HCT116 (cell line): ENCODE data around the gene KIR2DL3. TPM values are rescaled to one million over a fixed set of nuclear protein-coding genes. Genes with fewer than 3 reads are reported as not detected.

Source experiments
- ATAC-seq: fragments of 200-7000 bp; cut with Tn5 transposase; 2 replicates; pipeline ENCODE4 v1.9.1; 2020; ENCODE audit warnings: mild to moderate bottlenecking, moderate library complexity
- BruUV-seq: library from RNA; stranded (reverse); fragments of 400-500 nt; replicated peaks from 2 replicates; lab custom pipeline; 2021; lab: Mats Ljungman, UMichigan
- CTCF ChIA-PET: fragments of 300-600 bp; sonication (Branson Sonifier 250); formaldehyde crosslinking; loops from one replicate; lab custom pipeline; 2021; ENCODE audit warnings: antibody characterized with exemption; lab: Charles Lee
- POLR2A ChIA-PET: fragments of 300-600, 350-600 bp; sonication (Branson Sonifier 250); formaldehyde crosslinking; loops from one replicate; lab custom pipeline; 2021; ENCODE audit warnings: antibody characterized with exemption; lab: Charles Lee
- RAD21 ChIA-PET, 2 experiments: fragments of 300-600 bp; sonication (Branson Sonifier 250); formaldehyde crosslinking; loops; one replicate each; lab custom pipeline; 2023; ENCODE audit warnings: low total read pairs in 2 of 2; ENCODE audit not compliant: uncharacterized antibody in 2 of 2, unreplicated experiment in 2 of 2, low non-redundant PET in 1 of 2; lab: Charles Lee
- DNase-seq: peaks from one replicate; pipeline ENCODE4 v3.0.0-alpha.2; 2010; ENCODE audit warnings: low read depth, low spot score
- H2AFZ ChIP-seq: fragments of 200-600 bp; shearing (Covaris generic), sonication (generic); 2 replicates; pipeline ENCODE4 v1.6.1; 2017; ENCODE audit warnings: low read depth, mixed run types, mixed read lengths, antibody characterized with exemption, low read length; ENCODE audit not compliant: poor library complexity, severe bottlenecking
- H3K27ac ChIP-seq: 2 replicates; pipeline ENCODE4 v1.5.1; 2012; ENCODE audit warnings: low read depth, low read length
- H3K27me3 ChIP-seq: fragments of 200-600 bp; sonication (generic); 2 replicates; pipeline ENCODE4 v1.6.1; 2016; ENCODE audit warnings: mixed run types, low read length, mixed read lengths; ENCODE audit not compliant: insufficient read depth
- H3K36me3 ChIP-seq, 2 experiments: fragments of 200-500 bp in 1 of 2; fragments of 200-600 bp in 1 of 2; sonication (Bioruptor generic) in 1 of 2; sonication (generic) in 1 of 2; 2 replicates each; pipeline versions ENCODE4 v1.5.1 to v1.6.1; 2014 to 2016; ENCODE audit warnings: low read length in 2 of 2, inconsistent platforms in 1 of 2, mixed read lengths in 1 of 2, mixed run types in 1 of 2; ENCODE audit not compliant: insufficient read depth in 2 of 2, control insufficient read depth in 1 of 2
- H3K4me1 ChIP-seq, 2 experiments: fragments of 200-600 bp in 1 of 2; sonication (generic) in 1 of 2; 2 replicates each; pipeline versions ENCODE4 v1.5.1 to v1.6.1; 2012 to 2017; ENCODE audit warnings: low read length in 2 of 2, inconsistent platforms in 1 of 2, mild to moderate bottlenecking in 1 of 2, mixed read lengths in 1 of 2, mixed run types in 1 of 2, moderate library complexity in 1 of 2; ENCODE audit not compliant: insufficient read depth in 2 of 2, control insufficient read depth in 1 of 2
- H3K4me2 ChIP-seq: fragments of 200-600 bp; sonication (generic); 2 replicates; pipeline ENCODE4 v1.6.1; 2017; ENCODE audit warnings: mixed run types, low read length, mixed read lengths
- H3K4me3 ChIP-seq, 2 experiments: fragments of 200-600 bp in 1 of 2; sonication (generic) in 1 of 2; replicated peaks in 1 of 2; 2 replicates each; pipeline ENCODE4 v1.5.1; 2011 to 2016; ENCODE audit warnings: low read length in 2 of 2, control low read depth in 1 of 2, low read depth in 1 of 2, mild to moderate bottlenecking in 1 of 2, mixed read lengths in 1 of 2, mixed run types in 1 of 2
- H3K79me2 ChIP-seq: fragments of 200-600 bp; sonication (generic); 2 replicates; pipeline ENCODE4 v1.6.1; 2017; ENCODE audit warnings: mild to moderate bottlenecking, mixed run types, low read length, moderate library complexity, mixed read lengths; ENCODE audit not compliant: insufficient read depth
- H3K9ac ChIP-seq: fragments of 200-600 bp; sonication (generic); 2 replicates; pipeline ENCODE4 v1.6.1; 2016; ENCODE audit warnings: low read length, mixed read lengths
- H3K9me2 ChIP-seq: fragments of 200-600 bp; sonication (generic), shearing (Covaris generic); 2 replicates; pipeline ENCODE4 v1.6.1; 2017; ENCODE audit warnings: mixed run types, mild to moderate bottlenecking, moderate library complexity; ENCODE audit not compliant: insufficient read depth
- H3K9me3 ChIP-seq, 2 experiments: fragments of 200-500 bp in 1 of 2; fragments of 200-600 bp in 1 of 2; sonication (Bioruptor generic) in 1 of 2; sonication (generic) in 1 of 2; 2 replicates each; pipeline ENCODE4 v1.6.1; 2014 to 2017; ENCODE audit warnings: low read length in 2 of 2, mixed read lengths in 2 of 2, inconsistent platforms in 1 of 2, low read depth in 1 of 2, mild to moderate bottlenecking in 1 of 2, mixed run types in 1 of 2, moderate library complexity in 1 of 2; ENCODE audit not compliant: control insufficient read depth in 1 of 2, insufficient read depth in 1 of 2
- H4K20me1 ChIP-seq: fragments of 200-600 bp; sonication (generic), shearing (Covaris generic); 2 replicates; pipeline ENCODE4 v1.6.1; 2017; ENCODE audit warnings: mixed run types, mild to moderate bottlenecking, moderate library complexity; ENCODE audit not compliant: insufficient read depth
- CBX3 ChIP-seq: IDR thresholded peaks from 2 replicates; pipeline ENCODE4 v1.6.1; 2012; ENCODE audit warnings: low read depth
- SP1 ChIP-seq: IDR thresholded peaks from 2 replicates; pipeline ENCODE4 v1.6.1; 2012; ENCODE audit warnings: low read depth
- YY1 ChIP-seq: IDR thresholded peaks from 2 replicates; pipeline ENCODE4 v1.6.1; 2011; ENCODE audit warnings: low read length, low read depth, moderate library complexity, mild to moderate bottlenecking; ENCODE audit not compliant: insufficient replicate concordance; ENCODE audit errors: extremely low read depth
- intact Hi-C: fragments of 100-400 bp; cut with micrococcal nuclease; formaldehyde crosslinking; loops from 2 replicates; pipeline ENCODE4 v1.10.0; 2022
- total RNA-seq: library from RNA; stranded (reverse); gene quantifications from one replicate; pipeline ENCODE4 v1.2.1, GENCODE V29; 2021; ENCODE audit not compliant: unreplicated experiment
- TF ChIP-seq, protein P1 (sequence below), 3 experiments: fragments of 200-600 bp in 1 of 3; sonication (generic) in 1 of 3; IDR thresholded peaks in 2 of 3; conservative IDR thresholded peaks in 1 of 3; 2 replicates each; pipeline ENCODE4 v1.5.1; 2012 to 2017; ENCODE audit warnings: low read depth in 2 of 3, low read length in 2 of 3, antibody characterized with exemption in 1 of 3, borderline replicate concordance in 1 of 3, control low read depth in 1 of 3, mild to moderate bottlenecking in 1 of 3, mixed read lengths in 1 of 3, mixed run types in 1 of 3, moderate library complexity in 1 of 3; ENCODE audit not compliant: insufficient read depth in 1 of 3

The KIR2DL3 gene
- total RNA-seq, 1 experiment from 2014 or later = not detected

DNA sequence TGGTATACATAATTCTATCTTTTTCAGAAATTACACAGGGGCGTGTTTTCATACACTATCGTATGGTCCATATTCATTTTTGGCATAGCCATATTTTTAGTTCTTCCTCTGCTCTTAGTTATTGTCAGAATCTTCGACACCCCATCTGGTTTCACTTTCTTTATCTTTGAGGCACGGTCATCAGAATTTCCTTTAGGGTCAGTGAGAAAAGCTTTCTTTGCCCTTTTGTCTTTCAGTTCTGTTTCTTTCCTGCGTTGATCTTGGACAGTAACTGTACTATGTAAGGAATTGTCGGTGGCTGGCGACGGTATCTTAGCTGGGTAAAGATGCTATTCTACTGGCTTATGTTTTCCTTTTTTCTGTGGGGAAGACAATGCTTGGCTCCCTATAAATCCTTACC is 54.5 kb downstream of the KIR2DL3 start (continued):
- TF ChIP-seq, protein P1, sequence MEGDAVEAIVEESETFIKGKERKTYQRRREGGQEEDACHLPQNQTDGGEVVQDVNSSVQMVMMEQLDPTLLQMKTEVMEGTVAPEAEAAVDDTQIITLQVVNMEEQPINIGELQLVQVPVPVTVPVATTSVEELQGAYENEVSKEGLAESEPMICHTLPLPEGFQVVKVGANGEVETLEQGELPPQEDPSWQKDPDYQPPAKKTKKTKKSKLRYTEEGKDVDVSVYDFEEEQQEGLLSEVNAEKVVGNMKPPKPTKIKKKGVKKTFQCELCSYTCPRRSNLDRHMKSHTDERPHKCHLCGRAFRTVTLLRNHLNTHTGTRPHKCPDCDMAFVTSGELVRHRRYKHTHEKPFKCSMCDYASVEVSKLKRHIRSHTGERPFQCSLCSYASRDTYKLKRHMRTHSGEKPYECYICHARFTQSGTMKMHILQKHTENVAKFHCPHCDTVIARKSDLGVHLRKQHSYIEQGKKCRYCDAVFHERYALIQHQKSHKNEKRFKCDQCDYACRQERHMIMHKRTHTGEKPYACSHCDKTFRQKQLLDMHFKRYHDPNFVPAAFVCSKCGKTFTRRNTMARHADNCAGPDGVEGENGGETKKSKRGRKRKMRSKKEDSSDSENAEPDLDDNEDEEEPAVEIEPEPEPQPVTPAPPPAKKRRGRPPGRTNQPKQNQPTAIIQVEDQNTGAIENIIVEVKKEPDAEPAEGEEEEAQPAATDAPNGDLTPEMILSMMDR (IDR thresholded peaks at IDR 0.05 in 2 of 3, conservative IDR thresholded peaks at IDR 0.05 in 1 of 3; ENCODE audit: borderline replicate concordance in 1 of 3, insufficient read depth in 1 of 3, low read depth in 2 of 3, low read length in 2 of 3) = no peak
- TF ChIP-seq CBX3 = no peak

DNA sequence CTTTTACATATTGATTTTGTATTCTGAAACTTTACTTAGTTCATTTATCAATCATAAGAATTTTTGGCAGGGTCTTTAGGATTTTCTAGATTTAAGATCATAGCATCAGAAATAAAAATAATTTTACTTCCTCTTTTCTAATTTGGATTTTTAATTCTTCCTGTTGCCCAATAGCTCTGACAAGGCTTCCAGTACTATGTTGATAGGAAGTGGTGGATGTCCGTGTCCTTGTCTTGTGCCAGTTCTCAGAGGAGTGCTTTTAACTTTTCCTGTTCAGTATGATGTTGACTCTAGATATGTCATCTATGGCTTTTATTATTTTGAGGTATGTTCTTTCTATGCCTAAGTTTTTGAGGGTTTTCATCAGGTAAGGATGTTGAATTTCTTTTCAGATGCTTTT is 57.4 kb downstream of the KIR2DL3 start:
- Histone ChIP-seq H4K20me1 (no peaks in the 10 kb centered on the region), H3K9me3 (no peaks in the 10 kb centered on the region), H3K9ac (no peak overlapping the region), H3K36me3 (no peaks in the 10 kb centered on the region), H2AFZ (no peak overlapping the region), H3K27me3 (peaks cover 56% of the 10 kb centered on the region), H3K79me2 (no peaks in the 10 kb centered on the region), H3K4me2 (no peak overlapping the region), H3K27ac (no peak overlapping the region), H3K9me2 (no peaks in the 10 kb centered on the region), H3K4me1 (no peaks in the 10 kb centered on the region), H3K4me3 (no peak overlapping the region)
- intact Hi-C loops = no loop called here
- CTCF ChIA-PET = no interaction called here
- POLR2A ChIA-PET = no interaction called here
- TF ChIP-seq YY1 (no peak), SP1 (no peak)
- no peak for ATAC-seq
- RAD21 ChIA-PET = no interaction called here
- DNase-seq = no peak
- no TSS peak for BruUV-seq

Other genes with a start within 250 kb of the KIR2DL3 start
- not detected for gene LAIR2, start 235.7 kb upstream of the KIR2DL3 start, total RNA-seq
- gene LILRA2, start 164.7 kb upstream of the KIR2DL3 start, total RNA-seq = not detected
- gene LILRA1, start 144.9 kb upstream of the KIR2DL3 start, total RNA-seq = not detected
- gene LILRB1, start 108.0 kb upstream of the KIR2DL3 start, total RNA-seq = not detected
- gene LILRB4, start 75.5 kb upstream of the KIR2DL3 start, total RNA-seq = not detected
- gene KIR3DL3, start 14.1 kb upstream of the KIR2DL3 start, total RNA-seq = not detected
- gene KIR2DL1, start 31.3 kb downstream of the KIR2DL3 start, total RNA-seq = not detected
- not detected for gene KIR2DL4, start 65.1 kb downstream of the KIR2DL3 start, total RNA-seq
- gene KIR3DL1, start 78.0 kb downstream of the KIR2DL3 start, total RNA-seq = not detected
- gene KIR2DS4, start 94.2 kb downstream of the KIR2DL3 start, total RNA-seq = not detected
- gene KIR3DL2, start 111.9 kb downstream of the KIR2DL3 start, total RNA-seq = not detected
- not detected for gene FCAR, start 135.7 kb downstream of the KIR2DL3 start, total RNA-seq
- not detected for gene NCR1, start 167.6 kb downstream of the KIR2DL3 start, total RNA-seq
- gene NLRP7, start 209.0 kb downstream of the KIR2DL3 start, total RNA-seq = not detected
- gene NLRP2, start 227.9 kb downstream of the KIR2DL3 start, total RNA-seq = 56.6 TPM